DMS79 treated with DMSO at 0.1 percent for 48 hours (cell line): ENCODE measurements around the gene CCL17.

Experiments used
- DNase-seq: peaks from one replicate; lab custom pipeline; 2025; lab: John Stamatoyannopoulos, UW

CCL17 gene

DNA sequence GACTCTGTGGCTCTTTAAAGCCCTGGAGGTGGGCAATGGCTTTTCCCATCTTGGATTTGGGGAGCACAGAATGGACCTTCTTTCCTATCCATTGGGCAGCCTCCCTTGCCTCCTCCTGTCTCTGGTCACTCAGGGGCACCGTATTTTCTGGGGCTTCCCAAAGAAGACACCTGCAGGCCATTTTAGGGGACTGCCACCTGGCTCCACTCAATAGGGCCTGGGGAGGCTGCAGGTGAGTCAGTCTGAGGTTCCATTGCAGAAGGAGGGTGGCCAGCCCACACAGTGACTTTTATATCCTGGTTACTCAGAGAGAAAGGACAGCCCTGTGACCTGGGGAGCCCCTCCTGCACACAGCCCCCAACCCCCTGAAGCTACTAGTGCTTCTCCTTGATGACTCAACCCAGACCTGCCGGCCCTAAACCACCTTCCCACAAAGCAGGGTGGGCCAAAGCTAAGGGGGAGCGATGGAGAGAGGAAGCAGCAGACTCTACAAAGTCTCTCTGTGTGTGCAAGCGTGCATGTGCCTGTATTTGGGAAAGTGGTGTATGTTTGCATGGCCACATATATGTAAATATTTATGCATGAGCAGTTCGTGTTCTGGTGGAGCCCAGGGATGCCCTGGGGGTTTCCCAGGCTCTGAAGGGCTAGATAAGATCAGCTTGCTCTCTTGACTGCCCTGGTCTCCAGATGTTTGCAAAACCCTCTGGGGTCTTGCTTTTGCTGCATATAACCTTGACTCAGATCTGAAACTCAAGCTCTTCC lies 27.3 kb upstream of the CCL17 start:
- DNase-seq: peak; percentile 29

GRCh38 chr16:57379579-57379978 lies 25.0 kb upstream of the CCL17 start:
- DNase-seq: no peak

DNA sequence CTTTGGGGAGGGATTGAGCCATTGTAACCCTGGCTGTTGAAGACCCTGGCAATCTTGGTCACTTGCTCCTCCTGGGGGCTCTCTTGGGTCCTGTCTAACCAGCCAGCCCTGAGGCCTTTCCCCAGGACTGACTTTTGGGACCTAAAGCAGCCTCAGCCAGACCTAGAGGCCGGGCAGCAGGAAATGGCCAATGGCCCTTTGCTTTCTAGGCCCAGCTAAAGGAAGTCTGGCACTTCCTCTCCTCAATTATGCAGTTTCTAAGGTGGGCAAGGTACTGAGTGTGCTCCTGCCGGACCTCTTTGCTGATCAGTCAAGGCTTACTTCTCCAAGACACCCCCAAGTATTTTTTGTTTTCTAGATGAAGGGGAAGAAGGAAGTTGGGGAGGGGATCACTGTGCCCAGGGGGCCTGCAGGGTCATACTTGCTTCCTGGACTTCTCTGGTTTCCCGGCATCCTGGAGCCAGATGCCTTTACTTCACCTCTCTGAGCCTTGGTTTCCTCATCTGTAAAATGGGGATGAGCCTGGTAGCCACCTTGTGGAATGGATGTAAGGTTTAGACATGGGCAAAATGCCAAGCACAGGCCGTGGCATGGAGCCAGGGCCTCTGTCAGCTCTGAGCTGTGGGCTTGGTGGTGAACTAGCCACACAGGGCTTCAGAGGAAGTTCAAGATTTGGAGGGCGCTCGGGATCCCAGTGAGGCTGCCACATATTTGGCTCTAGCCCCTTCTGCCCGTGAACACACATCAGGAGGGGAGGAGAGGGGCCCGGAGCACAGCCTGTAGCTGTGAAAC lies 23.7 kb upstream of the CCL17 start:
- DNase-seq: no peak

DNA sequence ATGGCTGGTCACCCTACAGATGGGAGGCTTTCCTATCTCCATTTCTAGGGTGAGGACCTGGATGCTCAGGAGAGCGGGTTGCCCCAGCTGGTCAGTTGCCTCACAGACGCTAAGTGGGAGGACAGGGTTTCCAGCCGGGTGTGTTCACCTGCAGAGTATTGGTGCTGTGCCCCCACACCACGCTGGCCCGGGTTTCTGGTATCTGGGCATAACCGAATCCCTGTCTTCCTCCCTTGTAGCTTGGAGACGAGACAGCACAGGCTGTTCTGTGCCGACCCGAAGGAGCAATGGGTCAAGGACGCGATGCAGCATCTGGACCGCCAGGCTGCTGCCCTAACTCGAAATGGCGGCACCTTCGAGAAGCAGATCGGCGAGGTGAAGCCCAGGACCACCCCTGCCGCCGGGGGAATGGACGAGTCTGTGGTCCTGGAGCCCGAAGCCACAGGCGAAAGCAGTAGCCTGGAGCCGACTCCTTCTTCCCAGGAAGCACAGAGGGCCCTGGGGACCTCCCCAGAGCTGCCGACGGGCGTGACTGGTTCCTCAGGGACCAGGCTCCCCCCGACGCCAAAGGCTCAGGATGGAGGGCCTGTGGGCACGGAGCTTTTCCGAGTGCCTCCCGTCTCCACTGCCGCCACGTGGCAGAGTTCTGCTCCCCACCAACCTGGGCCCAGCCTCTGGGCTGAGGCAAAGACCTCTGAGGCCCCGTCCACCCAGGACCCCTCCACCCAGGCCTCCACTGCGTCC lies 22.6 kb upstream of the CCL17 start:
- no peak for DNase-seq

- no peak for DNase-seq
Measured at GRCh38 chr16:57382535-57383275, 21.9 kb upstream of the CCL17 start.

GRCh38 chr16:57383276-57384247 lies 21.0 kb upstream of the CCL17 start:
- DNase-seq: no peak

GRCh38 chr16:57384248-57385070 lies 20.1 kb upstream of the CCL17 start:
- DNase-seq: no peak

DNA sequence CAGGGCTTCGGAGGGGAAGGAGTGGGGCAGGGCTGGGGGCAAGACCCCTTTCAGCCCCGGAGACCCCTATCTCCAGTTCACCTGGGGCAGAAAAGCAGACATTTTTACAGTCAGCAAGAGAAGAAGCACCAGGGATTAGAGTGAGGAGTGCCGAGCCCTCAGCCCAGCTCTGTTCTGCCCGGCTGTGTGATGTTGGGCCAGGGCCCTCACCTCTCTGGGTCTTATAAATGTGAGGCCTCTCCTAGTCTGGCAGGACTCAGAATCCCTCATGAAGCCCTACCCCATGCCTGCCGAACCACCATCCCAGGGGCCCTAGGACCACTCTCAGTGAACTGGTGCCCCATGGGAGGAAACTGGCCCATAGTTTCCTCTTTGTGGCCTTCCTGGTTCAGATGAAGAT lies 19.5 kb upstream of the CCL17 start:
- DNase-seq: no peak

DNA sequence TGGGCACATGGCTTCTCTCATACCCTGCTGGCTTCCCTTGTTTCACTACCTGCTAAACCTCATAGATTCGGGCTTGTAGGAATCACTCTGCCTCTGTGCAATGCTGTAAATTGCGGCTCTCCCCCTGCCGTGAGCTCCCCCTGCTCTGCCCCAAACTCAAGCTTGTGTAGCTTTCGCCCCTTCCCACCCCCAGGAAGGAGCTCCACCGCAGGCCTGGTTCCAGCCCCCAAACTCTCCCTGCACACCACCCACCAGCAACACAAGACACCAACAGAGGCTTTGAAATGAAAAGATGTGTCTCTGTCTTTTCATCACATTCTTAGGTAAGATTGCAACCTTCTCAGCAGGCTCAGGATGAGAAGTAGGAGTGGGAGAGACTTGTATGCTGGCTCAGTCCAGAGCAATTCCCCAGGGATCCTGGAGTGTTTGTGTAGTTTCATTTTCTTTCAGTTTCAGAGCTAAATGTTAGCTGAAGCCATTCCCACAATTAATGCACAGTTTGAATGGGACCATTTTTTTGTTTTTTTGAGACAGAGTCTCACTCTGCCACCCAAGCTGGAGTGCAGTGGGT lies 18.1 kb upstream of the CCL17 start:
- DNase-seq: peak; percentile 43

- no peak for DNase-seq
Measured at GRCh38 chr16:57387598-57388354, 16.8 kb upstream of the CCL17 start.

- DNase-seq: no peak
Measured at GRCh38 chr16:57388359-57389086, 16.0 kb upstream of the CCL17 start.

DNA sequence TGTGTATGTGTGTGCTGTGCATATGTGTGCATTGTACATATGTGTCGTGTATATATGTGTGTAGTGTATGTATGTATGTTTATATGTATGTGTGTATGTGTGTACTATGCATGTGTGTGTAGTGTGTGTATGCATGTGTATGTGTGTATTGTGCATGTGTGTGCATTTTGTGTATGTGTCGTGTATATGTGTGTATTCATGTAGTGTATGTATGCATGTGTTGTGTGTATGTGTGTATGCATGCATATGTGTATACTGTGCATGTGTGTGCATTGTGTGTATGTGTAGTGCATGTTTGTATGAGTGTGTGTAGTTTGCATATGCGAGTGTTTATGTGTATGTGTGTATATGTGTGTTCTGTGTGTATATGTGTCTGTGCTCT lies 15.5 kb upstream of the CCL17 start:
- DNase-seq: no peak

DNA sequence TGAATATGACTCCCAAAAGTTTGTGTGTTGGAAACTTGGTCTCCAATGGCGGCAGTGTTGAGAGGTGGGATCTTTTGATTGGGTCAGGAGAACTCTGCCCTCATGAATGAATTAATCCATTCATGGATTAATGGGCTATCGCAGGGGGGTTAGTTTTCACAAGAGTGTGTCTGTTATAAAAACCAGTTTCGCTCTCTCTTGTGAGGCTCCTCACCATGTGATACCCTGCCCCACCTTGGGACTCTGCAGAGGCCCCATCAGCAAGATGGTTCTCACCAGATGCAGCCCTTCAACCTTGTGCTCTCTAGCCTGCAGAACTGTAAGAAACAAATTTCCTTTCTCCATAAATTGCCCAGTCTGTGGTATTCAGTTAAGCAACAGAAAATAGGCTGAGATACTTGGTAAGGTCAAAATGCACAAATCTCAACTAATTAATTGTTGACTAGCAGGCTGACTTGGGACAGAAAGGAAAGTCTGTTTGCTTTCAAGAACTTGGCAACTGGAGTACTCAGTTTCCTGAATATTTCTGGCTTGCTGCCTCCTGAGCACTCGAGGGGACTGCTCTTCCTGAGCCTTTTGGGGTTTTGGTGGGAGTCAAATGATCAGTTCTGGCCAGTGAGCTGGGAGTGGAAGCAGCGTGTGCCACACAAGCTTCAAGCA lies 13.8 kb upstream of the CCL17 start:
- no peak for DNase-seq

- no peak for DNase-seq
Measured at GRCh38 chr16:57391300-57391699, 13.3 kb upstream of the CCL17 start.

DNA sequence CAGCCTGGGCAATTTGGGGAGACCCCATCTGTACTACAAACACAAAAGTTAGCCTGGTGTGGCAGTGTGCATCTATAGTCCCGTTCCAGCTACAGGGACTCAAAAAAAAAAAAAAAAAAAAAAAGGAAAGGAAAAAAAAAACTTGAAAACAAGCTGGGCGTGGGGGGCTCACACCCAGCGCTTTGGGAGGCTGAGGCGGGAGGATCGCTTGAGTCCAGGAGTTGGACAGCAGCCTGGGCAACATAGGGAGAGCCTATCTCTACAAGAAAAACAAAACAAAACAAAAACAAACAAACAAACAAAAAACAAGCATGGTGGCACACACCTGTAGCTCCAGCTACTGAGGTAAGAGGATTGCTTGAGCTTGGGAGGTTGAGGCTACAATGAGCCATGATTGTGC lies 12.9 kb upstream of the CCL17 start:
- no peak for DNase-seq

DNA sequence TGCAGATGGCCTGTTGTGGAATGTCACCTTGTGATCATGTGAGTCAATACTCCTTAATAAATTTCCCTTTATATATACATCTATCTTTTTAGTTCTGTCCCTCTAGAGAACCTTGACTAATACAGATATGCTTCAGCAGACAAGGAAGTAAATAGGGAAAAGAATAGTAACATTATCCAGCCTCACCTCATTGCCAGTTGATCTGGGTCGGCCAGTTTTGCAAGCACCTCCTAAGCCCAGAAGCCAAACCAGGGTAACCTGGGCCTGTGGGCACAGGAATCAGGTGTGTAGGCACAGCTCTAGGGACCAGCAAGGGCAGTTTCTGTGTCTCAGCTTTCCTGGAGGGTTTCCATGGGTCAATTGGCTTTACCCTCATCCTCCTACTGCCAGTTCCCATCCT lies 11.9 kb upstream of the CCL17 start:
- DNase-seq: no peak

GRCh38 chr16:57394444-57394843 lies 10.1 kb upstream of the CCL17 start:
- DNase-seq: peak; percentile 32

- DNase-seq: no peak
Measured at GRCh38 chr16:57395026-57395425, 9.5 kb upstream of the CCL17 start.
